ENCODE measurements around the gene GTF2F1. TPM values are rescaled to one million over a fixed set of nuclear protein-coding genes. Genes with fewer than 3 reads are reported as not detected.

Gene GTF2F1
- total and polyA plus RNA-seq, 2 donors (not counting 1 experiment from before 2014, with no cell fraction given), result 43.0 to 50.4 TPM

GRCh38 chr19:6427131-6427530 lies 34.2 kb upstream of the GTF2F1 start:
- DNase-seq (ENCODE audit: low read depth in 2 of 2), result no peak
- no peak for TF ChIP-seq EZH2 (IDR thresholded peaks at IDR 0.05; ENCODE audit: low read length, missing control alignments)
- TF ChIP-seq, protein P1, sequence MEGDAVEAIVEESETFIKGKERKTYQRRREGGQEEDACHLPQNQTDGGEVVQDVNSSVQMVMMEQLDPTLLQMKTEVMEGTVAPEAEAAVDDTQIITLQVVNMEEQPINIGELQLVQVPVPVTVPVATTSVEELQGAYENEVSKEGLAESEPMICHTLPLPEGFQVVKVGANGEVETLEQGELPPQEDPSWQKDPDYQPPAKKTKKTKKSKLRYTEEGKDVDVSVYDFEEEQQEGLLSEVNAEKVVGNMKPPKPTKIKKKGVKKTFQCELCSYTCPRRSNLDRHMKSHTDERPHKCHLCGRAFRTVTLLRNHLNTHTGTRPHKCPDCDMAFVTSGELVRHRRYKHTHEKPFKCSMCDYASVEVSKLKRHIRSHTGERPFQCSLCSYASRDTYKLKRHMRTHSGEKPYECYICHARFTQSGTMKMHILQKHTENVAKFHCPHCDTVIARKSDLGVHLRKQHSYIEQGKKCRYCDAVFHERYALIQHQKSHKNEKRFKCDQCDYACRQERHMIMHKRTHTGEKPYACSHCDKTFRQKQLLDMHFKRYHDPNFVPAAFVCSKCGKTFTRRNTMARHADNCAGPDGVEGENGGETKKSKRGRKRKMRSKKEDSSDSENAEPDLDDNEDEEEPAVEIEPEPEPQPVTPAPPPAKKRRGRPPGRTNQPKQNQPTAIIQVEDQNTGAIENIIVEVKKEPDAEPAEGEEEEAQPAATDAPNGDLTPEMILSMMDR (conservative IDR thresholded peaks at IDR 0.05 in 1 of 2, IDR thresholded peaks at IDR 0.05 in 1 of 2; ENCODE audit: low read depth in 1 of 2, low read length in 2 of 2), result no peak
- no peaks in the 10 kb centered on the region for H3K9me3 ChIP-seq (ENCODE audit: control insufficient read depth, insufficient read depth, low read depth, low read length)
- H3K79me2 ChIP-seq (ENCODE audit: control insufficient read depth, insufficient read depth, low read length), result peaks cover 20% of the 10 kb centered on the region
- no peak overlapping the region for H3K9ac ChIP-seq (ENCODE audit: insufficient read depth, low read length)
- H3K4me2 ChIP-seq (ENCODE audit: extremely low read depth, insufficient read depth, low read length), result no peak overlapping the region
- H3K36me3 ChIP-seq (ENCODE audit: control insufficient read depth, insufficient read depth, low read length), result peaks cover under 1% of the 10 kb centered on the region
- peaks cover 4% of the 10 kb centered on the region for H3K4me1 ChIP-seq (ENCODE audit: control insufficient read depth, extremely low read depth, insufficient read depth, low read length)
- no peak overlapping the region for H3K27ac ChIP-seq (ENCODE audit: insufficient read depth, low read length)
- peaks cover 3% of the 10 kb centered on the region for H4K20me1 ChIP-seq (ENCODE audit: control insufficient read depth, extremely low read depth, insufficient read depth, low read length)
- no peak overlapping the region for H2AFZ ChIP-seq (ENCODE audit: low read length)
- H3K4me3 ChIP-seq (replicated peaks in 1 of 4; ENCODE audit: control extremely low read depth in 1 of 4, insufficient read depth in 1 of 4, low read depth in 3 of 4, low read length in 4 of 4), result no peak overlapping the region
- H3K27me3 ChIP-seq (ENCODE audit: control insufficient read depth, insufficient read depth, low read length), result peaks cover 3% of the 10 kb centered on the region

DNA sequence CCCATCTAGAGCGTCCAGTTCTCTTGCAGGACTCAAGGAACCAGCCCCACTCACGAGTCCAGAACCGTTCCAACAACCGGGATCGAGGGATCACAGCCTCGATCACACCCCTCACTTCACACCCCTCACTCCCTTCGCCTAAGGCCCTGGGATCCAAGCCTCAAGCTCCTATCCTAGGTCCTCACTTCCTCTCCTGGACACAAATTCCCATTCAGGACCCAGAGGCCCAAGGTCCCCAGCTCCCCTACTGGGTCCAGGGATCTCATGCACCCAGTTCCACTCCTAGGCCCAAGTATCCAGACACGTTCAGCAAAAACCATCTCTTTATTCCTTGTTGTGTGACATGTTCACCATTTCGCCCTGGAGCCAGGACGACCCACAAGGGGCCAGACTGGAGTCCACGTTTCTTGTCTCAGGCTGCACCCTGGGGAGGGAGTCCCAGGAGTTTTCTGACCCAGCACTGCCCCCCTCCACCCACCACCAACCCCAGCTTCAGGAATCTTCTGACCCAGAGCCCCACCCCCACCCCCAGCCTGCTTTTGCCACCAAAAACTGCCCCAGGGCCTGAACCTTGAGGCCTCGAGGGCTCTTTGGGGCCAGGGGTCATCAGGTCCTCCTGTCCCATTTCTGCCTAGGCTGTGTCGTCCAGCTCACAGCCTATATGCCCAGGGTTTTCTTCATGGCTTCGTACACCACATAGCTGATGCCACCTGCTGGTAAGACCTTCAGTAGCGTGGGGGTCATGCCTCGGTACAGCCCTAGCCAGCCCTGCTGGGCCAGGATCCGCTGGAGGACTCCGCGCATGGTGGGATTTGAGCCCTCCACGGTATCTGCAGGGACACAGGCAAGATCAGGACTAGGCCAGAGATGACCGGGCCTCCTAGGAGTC lies 33.0 kb upstream of the GTF2F1 start:
- peaks cover 4% of the 10 kb centered on the region for H3K4me1 ChIP-seq (ENCODE audit: control insufficient read depth, extremely low read depth, insufficient read depth, low read length)
- no peak for TF ChIP-seq EZH2 (IDR thresholded peaks at IDR 0.05; ENCODE audit: low read length, missing control alignments)
- TF ChIP-seq, protein P1 (conservative IDR thresholded peaks at IDR 0.05 in 1 of 2, IDR thresholded peaks at IDR 0.05 in 1 of 2; ENCODE audit: low read depth in 1 of 2, low read length in 2 of 2), result no peak
- peaks cover 32% of the 10 kb centered on the region for H3K79me2 ChIP-seq (ENCODE audit: control insufficient read depth, insufficient read depth, low read length)
- H4K20me1 ChIP-seq (ENCODE audit: control insufficient read depth, extremely low read depth, insufficient read depth, low read length), result peaks cover 6% of the 10 kb centered on the region
- peaks cover 7% of the 10 kb centered on the region for H3K36me3 ChIP-seq (ENCODE audit: control insufficient read depth, insufficient read depth, low read length)
- peak overlapping the region; percentile 23 for H3K27ac ChIP-seq (ENCODE audit: insufficient read depth, low read length)
- H3K4me3 ChIP-seq (replicated peaks in 1 of 4; ENCODE audit: control extremely low read depth in 1 of 4, insufficient read depth in 1 of 4, low read depth in 3 of 4, low read length in 4 of 4), result peak overlapping the region in 1 of 4 experiments; percentile 20
- no peak overlapping the region for H3K9ac ChIP-seq (ENCODE audit: insufficient read depth, low read length)
- H2AFZ ChIP-seq (ENCODE audit: low read length), result peak overlapping the region; percentile 0
- no peak overlapping the region for H3K4me2 ChIP-seq (ENCODE audit: extremely low read depth, insufficient read depth, low read length)
- DNase-seq (ENCODE audit: low read depth in 2 of 2), result no peak
- H3K27me3 ChIP-seq (ENCODE audit: control insufficient read depth, insufficient read depth, low read length), result peaks cover 3% of the 10 kb centered on the region
- no peaks in the 10 kb centered on the region for H3K9me3 ChIP-seq (ENCODE audit: control insufficient read depth, insufficient read depth, low read depth, low read length)

DNA sequence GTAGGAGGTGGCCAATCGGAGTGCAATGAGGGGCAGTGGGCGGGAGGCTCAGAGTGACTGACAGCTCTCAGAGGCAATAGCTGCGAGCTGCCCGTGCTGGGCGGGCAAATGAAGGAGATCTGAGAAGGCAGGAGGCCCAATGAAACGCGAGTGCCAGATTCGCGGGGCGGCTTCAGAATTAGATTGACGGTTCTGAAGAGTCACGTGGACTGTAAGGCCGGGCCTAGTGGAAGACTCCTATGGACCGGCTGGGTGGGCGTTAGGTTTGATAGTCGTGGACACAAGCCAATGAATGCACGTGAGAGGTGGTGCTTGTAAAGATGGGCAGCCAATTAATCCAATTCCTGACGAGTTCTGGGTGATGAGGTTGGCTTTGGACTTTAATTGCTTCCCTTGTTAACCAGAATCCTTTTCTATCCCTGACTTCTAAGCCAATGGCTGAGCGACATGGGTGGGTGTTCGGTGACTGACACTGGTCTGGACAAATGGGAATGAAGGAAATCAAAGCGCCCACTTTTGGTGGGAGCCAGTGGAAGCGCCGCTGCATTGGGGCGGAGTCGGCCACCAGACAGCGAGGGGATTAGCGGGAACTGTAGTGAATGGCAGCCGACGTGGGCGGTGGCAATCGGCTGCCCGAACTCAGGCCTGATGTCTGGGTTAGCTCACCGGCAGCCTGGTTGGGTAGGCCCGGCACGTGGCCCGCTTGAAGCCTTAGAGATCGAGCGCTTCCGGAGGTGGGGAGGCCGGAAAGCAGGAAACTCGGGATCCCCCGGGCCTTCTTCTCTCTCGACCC lies 32.2 kb upstream of the GTF2F1 start:
- Histone ChIP-seq H3K4me2 (ENCODE audit: extremely low read depth, insufficient read depth, low read length) (no peak overlapping the region), H3K27ac (ENCODE audit: insufficient read depth, low read length) (peak overlapping the region; percentile 23), H2AFZ (ENCODE audit: low read length) (peak overlapping the region; percentile 0), H3K9me3 (ENCODE audit: control insufficient read depth, insufficient read depth, low read depth, low read length) (no peaks in the 10 kb centered on the region), H3K79me2 (ENCODE audit: control insufficient read depth, insufficient read depth, low read length) (peaks cover 40% of the 10 kb centered on the region), H3K4me3 (replicated peaks in 1 of 4; ENCODE audit: control extremely low read depth in 1 of 4, insufficient read depth in 1 of 4, low read depth in 3 of 4, low read length in 4 of 4) (peak overlapping the region in 1 of 4 experiments; percentile 20), H3K9ac (ENCODE audit: insufficient read depth, low read length) (no peak overlapping the region), H3K36me3 (ENCODE audit: control insufficient read depth, insufficient read depth, low read length) (peaks cover 13% of the 10 kb centered on the region), H3K4me1 (ENCODE audit: control insufficient read depth, extremely low read depth, insufficient read depth, low read length) (peaks cover 4% of the 10 kb centered on the region), H4K20me1 (ENCODE audit: control insufficient read depth, extremely low read depth, insufficient read depth, low read length) (peaks cover 6% of the 10 kb centered on the region), H3K27me3 (ENCODE audit: control insufficient read depth, insufficient read depth, low read length) (peaks cover 3% of the 10 kb centered on the region)
- DNase-seq (ENCODE audit: low read depth in 2 of 2), result peak; percentile 100
- TF ChIP-seq, protein P1 (conservative IDR thresholded peaks at IDR 0.05 in 1 of 2, IDR thresholded peaks at IDR 0.05 in 1 of 2; ENCODE audit: low read depth in 1 of 2, low read length in 2 of 2), result no peak
- no peak for TF ChIP-seq EZH2 (IDR thresholded peaks at IDR 0.05; ENCODE audit: low read length, missing control alignments)

Measured in fibroblast of lung (primary cell).